GM23248 (cell line): ENCODE data around the gene LDLRAD3.

Experiments
- EZH2 ChIP-seq: fragments of 200-600 bp; sonication (generic); IDR thresholded peaks from 2 replicates; pipeline ENCODE4 v1.6.1; 2018; ENCODE audit warnings: antibody characterized with exemption, mild to moderate bottlenecking; ENCODE audit not compliant: insufficient read depth, poor library complexity, severe bottlenecking
- EZH2phosphoT487 ChIP-seq: fragments of 200-600 bp; sonication (generic); IDR thresholded peaks from 2 replicates; pipeline ENCODE4 v1.6.1; 2018; ENCODE audit warnings: antibody characterized with exemption, moderate library complexity, mild to moderate bottlenecking, low read depth; ENCODE audit not compliant: insufficient read depth

- TF ChIP-seq EZH2, result no peak
- TF ChIP-seq EZH2phosphoT487, result no peak
Observed at GRCh38 chr11:36070954-36071330, 127.1 kb downstream of the LDLRAD3 start.
